ENCODE measurements around the gene ATG16L2.

Gene ATG16L2

GRCh38 chr11:72768581-72768980, 45.6 kb upstream of the ATG16L2 start:
- TF ChIP-seq POLR2AphosphoS5 (IDR thresholded peaks at IDR 0.05; ENCODE audit: low read depth) (no peak), SPI1 (IDR thresholded peaks at IDR 0.05; ENCODE audit: borderline replicate concordance, low read depth) (no peak), REST (IDR thresholded peaks at IDR 0.05; ENCODE audit: insufficient replicate concordance, low read depth) (no peak), GABPA (IDR thresholded peaks at IDR 0.05; ENCODE audit: low read depth) (no peak), CTCF (IDR thresholded peaks at IDR 0.05; ENCODE audit: insufficient read depth, low read length) (no peak)
- DNase-seq (ENCODE audit: low read depth in 1 of 2, low spot score in 1 of 2): no peak
- no peaks in the 10 kb centered on the region for H3K27me3 ChIP-seq (ENCODE audit: insufficient read depth, poor library complexity, severe bottlenecking)
- H3K27ac ChIP-seq (replicated peaks): no peak overlapping the region
- no peak overlapping the region for H3K4me3 ChIP-seq (replicated peaks; ENCODE audit: insufficient read depth, low read length)

- Histone ChIP-seq H3K27ac (replicated peaks) (no peak overlapping the region), H3K27me3 (ENCODE audit: insufficient read depth, poor library complexity, severe bottlenecking) (no peaks in the 10 kb centered on the region), H3K4me3 (replicated peaks; ENCODE audit: insufficient read depth, low read length) (no peak overlapping the region)
- no peak for TF ChIP-seq SPI1 (IDR thresholded peaks at IDR 0.05; ENCODE audit: borderline replicate concordance, low read depth)
- no peak for DNase-seq (ENCODE audit: low read depth in 1 of 2, low spot score in 1 of 2)
Observed at GRCh38 chr11:72769680-72770079, 44.5 kb upstream of the ATG16L2 start.

- no peaks in the 10 kb centered on the region for H3K27me3 ChIP-seq (ENCODE audit: insufficient read depth, poor library complexity, severe bottlenecking)
- TF ChIP-seq REST (IDR thresholded peaks at IDR 0.05; ENCODE audit: insufficient replicate concordance, low read depth): no peak
- no peak for TF ChIP-seq GABPA (IDR thresholded peaks at IDR 0.05; ENCODE audit: low read depth)
- no peak for TF ChIP-seq POLR2AphosphoS5 (IDR thresholded peaks at IDR 0.05; ENCODE audit: low read depth)
- no peak for TF ChIP-seq CTCF (IDR thresholded peaks at IDR 0.05; ENCODE audit: insufficient read depth, low read length)
- no peak for TF ChIP-seq SPI1 (IDR thresholded peaks at IDR 0.05; ENCODE audit: borderline replicate concordance, low read depth)
- DNase-seq (ENCODE audit: low read depth in 1 of 2, low spot score in 1 of 2): no peak
- no peak overlapping the region for H3K27ac ChIP-seq (replicated peaks)
- no peak overlapping the region for H3K4me3 ChIP-seq (replicated peaks; ENCODE audit: insufficient read depth, low read length)
Observed at GRCh38 chr11:72770799-72771198, 43.4 kb upstream of the ATG16L2 start.

- no peak for DNase-seq (ENCODE audit: low read depth in 1 of 2, low spot score in 1 of 2)
- Histone ChIP-seq H3K27me3 (ENCODE audit: insufficient read depth, poor library complexity, severe bottlenecking) (no peaks in the 10 kb centered on the region), H3K4me3 (replicated peaks; ENCODE audit: insufficient read depth, low read length) (no peak overlapping the region), H3K27ac (replicated peaks) (no peak overlapping the region)
- TF ChIP-seq GABPA (IDR thresholded peaks at IDR 0.05; ENCODE audit: low read depth): no peak
- no peak for TF ChIP-seq REST (IDR thresholded peaks at IDR 0.05; ENCODE audit: insufficient replicate concordance, low read depth)
- no peak for TF ChIP-seq CTCF (IDR thresholded peaks at IDR 0.05; ENCODE audit: insufficient read depth, low read length)
- no peak for TF ChIP-seq POLR2AphosphoS5 (IDR thresholded peaks at IDR 0.05; ENCODE audit: low read depth)
- TF ChIP-seq SPI1 (IDR thresholded peaks at IDR 0.05; ENCODE audit: borderline replicate concordance, low read depth): no peak
Observed at GRCh38 chr11:72771507-72771906, 42.7 kb upstream of the ATG16L2 start.

Data from HL-60 (cell line).